ENCODE measurements around the gene UBA52. TPM values are rescaled to one million over a fixed set of nuclear protein-coding genes. Genes with fewer than 3 reads are reported as not detected.
A peak's percentile ranks its signal among the peaks of the same experiment; 100 is the strongest.

The UBA52 gene
- total and polyA plus RNA-seq, 2 of the 13 experiments (the other 11 are each of a cell fraction or from before 2014, with no cell fraction given): 959 to 1,782 TPM

DNA sequence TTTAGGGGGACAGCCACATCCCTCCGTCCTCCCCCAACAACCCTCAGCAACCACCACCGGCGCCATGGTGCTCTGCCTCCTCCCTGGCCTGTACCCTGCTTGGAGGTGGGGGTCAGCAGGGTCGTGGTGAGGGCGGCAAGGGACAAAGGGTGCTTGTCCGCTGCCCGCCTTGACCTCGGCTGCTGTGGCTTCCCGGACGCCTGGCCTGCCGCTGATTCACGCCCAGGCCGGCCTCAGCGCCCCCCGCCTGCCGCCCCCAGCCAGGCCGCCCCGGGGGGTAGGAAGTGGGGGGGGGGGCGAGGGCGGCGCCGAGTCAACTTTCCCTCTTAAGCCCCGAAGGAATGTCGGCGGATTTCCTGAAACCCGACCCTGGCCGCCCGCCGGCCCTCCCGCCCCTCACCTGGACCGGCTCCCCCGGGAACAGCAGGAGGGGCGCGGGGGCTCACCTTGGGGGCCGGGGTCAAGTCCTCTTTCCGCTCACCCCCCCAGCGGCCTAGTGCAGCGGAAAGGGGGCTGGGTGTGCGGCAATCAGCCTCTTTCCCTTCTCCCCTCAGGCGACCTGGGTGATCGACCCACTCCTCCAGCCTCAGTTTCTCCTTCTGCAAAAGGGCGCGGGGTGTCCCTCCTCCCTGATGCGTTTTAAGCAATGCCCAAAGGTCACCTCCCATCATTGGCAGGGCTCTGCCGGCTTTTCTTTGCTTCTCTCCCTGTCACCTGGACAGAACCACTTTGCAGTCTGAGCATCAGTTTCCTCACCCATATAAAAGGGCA is 39.1 kb downstream of the UBA52 start (continued):
- TF ChIP-seq, protein P1, sequence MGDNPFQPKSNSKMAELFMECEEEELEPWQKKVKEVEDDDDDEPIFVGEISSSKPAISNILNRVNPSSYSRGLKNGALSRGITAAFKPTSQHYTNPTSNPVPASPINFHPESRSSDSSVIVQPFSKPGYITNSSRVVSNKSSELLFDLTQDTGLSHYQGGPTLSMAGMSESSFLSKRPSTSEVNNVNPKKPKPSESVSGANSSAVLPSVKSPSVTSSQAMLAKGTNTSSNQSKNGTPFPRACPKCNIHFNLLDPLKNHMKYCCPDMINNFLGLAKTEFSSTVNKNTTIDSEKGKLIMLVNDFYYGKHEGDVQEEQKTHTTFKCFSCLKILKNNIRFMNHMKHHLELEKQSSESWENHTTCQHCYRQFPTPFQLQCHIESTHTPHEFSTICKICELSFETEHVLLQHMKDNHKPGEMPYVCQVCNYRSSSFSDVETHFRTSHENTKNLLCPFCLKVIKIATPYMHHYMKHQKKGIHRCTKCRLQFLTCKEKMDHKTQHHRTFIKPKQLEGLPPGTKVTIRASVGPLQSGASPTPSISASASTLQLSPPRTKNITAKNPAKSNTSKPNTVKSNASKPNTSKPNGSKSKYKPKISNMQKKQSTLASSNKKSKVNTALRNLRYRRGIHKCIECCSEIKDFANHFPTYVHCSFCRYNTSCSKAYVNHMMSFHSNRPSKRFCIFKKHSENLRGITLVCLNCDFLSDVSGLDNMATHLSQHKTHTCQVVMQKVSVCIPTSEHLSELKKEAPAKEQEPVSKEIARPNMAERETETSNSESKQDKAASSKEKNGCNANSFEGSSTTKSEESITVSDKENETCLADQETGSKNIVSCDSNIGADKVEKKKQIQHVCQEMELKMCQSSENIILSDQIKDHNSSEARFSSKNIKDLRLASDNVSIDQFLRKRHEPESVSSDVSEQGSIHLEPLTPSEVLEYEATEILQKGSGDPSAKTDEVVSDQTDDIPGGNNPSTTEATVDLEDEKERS (CRISPR knock-in tag; IDR thresholded peaks at IDR 0.05): no peak
- TF ChIP-seq ZNF550 (CRISPR knock-in tag; IDR thresholded peaks at IDR 0.05; ENCODE audit: borderline replicate concordance): 0 out of 2 replicates have a peak, but pooled peaks have one; percentile 12
- TF ChIP-seq MYPOP (CRISPR knock-in tag; IDR thresholded peaks at IDR 0.05): peak; percentile 33; the same call in 1 of the 2 replicates
- no peak for TF ChIP-seq RNF219 (CRISPR knock-in tag; IDR thresholded peaks at IDR 0.05)
- TF ChIP-seq ESRRA (CRISPR knock-in tag; IDR thresholded peaks at IDR 0.05; ENCODE audit: low read depth): peak; percentile 56; the same call in 1 of the 2 replicates
- no peak for TF ChIP-seq CENPX (CRISPR knock-in tag; IDR thresholded peaks at IDR 0.05)
- peak; percentile 40; the same call in 1 of the 2 replicates for TF ChIP-seq ZNF160 (CRISPR knock-in tag; IDR thresholded peaks at IDR 0.05)
- TF ChIP-seq DPF2 (CRISPR knock-in tag; IDR thresholded peaks at IDR 0.05; ENCODE audit: borderline replicate concordance, low read depth): peak; percentile 53; the same call in 1 of the 2 replicates
- TF ChIP-seq PAF1 (CRISPR knock-in tag; IDR thresholded peaks at IDR 0.05): no peak
- TF ChIP-seq ZFP1 (CRISPR knock-in tag; IDR thresholded peaks at IDR 0.05): 0 out of 2 replicates have a peak, but pooled peaks have one; percentile 4
- TF ChIP-seq ZNF644 (CRISPR knock-in tag; IDR thresholded peaks at IDR 0.05; ENCODE audit: low read depth): no peak
- peak; percentile 84 for TF ChIP-seq NCOA2 (CRISPR knock-in tag; IDR thresholded peaks at IDR 0.05)
- no peak for TF ChIP-seq DNMT1 (CRISPR knock-in tag; IDR thresholded peaks at IDR 0.05)
- no peak for TF ChIP-seq MAF1 (CRISPR knock-in tag; IDR thresholded peaks at IDR 0.05; ENCODE audit: borderline replicate concordance)
- no peak for TF ChIP-seq EED (CRISPR knock-in tag; IDR thresholded peaks at IDR 0.05)
- no peak for TF ChIP-seq CREM (IDR thresholded peaks at IDR 0.05)
- TF ChIP-seq CREM (CRISPR knock-in tag; IDR thresholded peaks at IDR 0.05): no peak
- peak; percentile 73 for TF ChIP-seq ZMYM3 (CRISPR knock-in tag; IDR thresholded peaks at IDR 0.05)
- TF ChIP-seq, protein P2, sequence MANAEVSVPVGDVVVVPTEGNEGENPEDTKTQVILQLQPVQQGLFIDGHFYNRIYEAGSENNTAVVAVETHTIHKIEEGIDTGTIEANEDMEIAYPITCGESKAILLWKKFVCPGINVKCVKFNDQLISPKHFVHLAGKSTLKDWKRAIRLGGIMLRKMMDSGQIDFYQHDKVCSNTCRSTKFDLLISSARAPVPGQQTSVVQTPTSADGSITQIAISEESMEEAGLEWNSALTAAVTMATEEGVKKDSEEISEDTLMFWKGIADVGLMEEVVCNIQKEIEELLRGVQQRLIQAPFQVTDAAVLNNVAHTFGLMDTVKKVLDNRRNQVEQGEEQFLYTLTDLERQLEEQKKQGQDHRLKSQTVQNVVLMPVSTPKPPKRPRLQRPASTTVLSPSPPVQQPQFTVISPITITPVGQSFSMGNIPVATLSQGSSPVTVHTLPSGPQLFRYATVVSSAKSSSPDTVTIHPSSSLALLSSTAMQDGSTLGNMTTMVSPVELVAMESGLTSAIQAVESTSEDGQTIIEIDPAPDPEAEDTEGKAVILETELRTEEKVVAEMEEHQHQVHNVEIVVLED (CRISPR knock-in tag; IDR thresholded peaks at IDR 0.05; ENCODE audit: borderline replicate concordance): no peak; the same call in 1 of the 2 replicates
- TF ChIP-seq FOXA1 (IDR thresholded peaks at IDR 0.05): no peak
- peak; percentile 58; the same call in 1 of the 2 replicates for TF ChIP-seq FOXA1 (CRISPR knock-in tag; IDR thresholded peaks at IDR 0.05)
- peak; percentile 48; the same call in 1 of the 2 replicates for TF ChIP-seq KDM3A (CRISPR knock-in tag; IDR thresholded peaks at IDR 0.05; ENCODE audit: low read depth)
- TF ChIP-seq LCORL (IDR thresholded peaks at IDR 0.05): no peak
- TF ChIP-seq LCORL (CRISPR knock-in tag; IDR thresholded peaks at IDR 0.05): peak; percentile 65
